ENCODE data around the gene IL1RAPL1.

IL1RAPL1 gene

DNA sequence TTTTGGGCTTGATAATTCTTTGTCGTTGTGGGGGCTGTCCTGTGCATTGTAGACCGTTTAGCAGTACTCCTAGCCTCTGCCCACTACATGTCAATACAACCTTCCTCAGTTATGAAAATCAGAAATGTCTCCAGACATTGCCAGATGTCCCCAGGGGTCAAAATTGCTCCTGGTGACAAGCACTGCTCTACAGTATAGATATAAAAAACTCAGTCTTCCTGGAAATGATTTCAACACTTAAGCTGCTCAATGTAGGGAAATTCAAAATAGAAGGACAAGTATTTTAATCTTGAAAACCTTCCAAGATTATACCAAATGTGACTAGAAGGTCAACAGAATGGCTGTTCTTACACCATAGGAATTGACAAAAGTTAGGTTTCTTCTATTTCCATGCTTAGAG lies 1339.4 kb downstream of the IL1RAPL1 start:
- TF ChIP-seq POLR2AphosphoS5 (IDR thresholded peaks at IDR 0.05; ENCODE audit: low read depth, low read length) = no peak
- TF ChIP-seq TAF1 (IDR thresholded peaks at IDR 0.05; ENCODE audit: borderline replicate concordance, insufficient read depth, low read length) = no peak
- TF ChIP-seq SIN3A (IDR thresholded peaks at IDR 0.05; ENCODE audit: borderline replicate concordance, insufficient read depth, low read length) = no peak
- TF ChIP-seq, protein P1, sequence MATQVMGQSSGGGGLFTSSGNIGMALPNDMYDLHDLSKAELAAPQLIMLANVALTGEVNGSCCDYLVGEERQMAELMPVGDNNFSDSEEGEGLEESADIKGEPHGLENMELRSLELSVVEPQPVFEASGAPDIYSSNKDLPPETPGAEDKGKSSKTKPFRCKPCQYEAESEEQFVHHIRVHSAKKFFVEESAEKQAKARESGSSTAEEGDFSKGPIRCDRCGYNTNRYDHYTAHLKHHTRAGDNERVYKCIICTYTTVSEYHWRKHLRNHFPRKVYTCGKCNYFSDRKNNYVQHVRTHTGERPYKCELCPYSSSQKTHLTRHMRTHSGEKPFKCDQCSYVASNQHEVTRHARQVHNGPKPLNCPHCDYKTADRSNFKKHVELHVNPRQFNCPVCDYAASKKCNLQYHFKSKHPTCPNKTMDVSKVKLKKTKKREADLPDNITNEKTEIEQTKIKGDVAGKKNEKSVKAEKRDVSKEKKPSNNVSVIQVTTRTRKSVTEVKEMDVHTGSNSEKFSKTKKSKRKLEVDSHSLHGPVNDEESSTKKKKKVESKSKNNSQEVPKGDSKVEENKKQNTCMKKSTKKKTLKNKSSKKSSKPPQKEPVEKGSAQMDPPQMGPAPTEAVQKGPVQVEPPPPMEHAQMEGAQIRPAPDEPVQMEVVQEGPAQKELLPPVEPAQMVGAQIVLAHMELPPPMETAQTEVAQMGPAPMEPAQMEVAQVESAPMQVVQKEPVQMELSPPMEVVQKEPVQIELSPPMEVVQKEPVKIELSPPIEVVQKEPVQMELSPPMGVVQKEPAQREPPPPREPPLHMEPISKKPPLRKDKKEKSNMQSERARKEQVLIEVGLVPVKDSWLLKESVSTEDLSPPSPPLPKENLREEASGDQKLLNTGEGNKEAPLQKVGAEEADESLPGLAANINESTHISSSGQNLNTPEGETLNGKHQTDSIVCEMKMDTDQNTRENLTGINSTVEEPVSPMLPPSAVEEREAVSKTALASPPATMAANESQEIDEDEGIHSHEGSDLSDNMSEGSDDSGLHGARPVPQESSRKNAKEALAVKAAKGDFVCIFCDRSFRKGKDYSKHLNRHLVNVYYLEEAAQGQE (IDR thresholded peaks at IDR 0.05; ENCODE audit: insufficient read depth in 1 of 2, low read depth in 2 of 2, low read length in 2 of 2) = no peak
- no peak for TF ChIP-seq FOXP2 (optimal IDR thresholded peaks at IDR 0.05; ENCODE audit: borderline replicate concordance, extremely low read depth, extremely low read length, insufficient read depth)

DNA sequence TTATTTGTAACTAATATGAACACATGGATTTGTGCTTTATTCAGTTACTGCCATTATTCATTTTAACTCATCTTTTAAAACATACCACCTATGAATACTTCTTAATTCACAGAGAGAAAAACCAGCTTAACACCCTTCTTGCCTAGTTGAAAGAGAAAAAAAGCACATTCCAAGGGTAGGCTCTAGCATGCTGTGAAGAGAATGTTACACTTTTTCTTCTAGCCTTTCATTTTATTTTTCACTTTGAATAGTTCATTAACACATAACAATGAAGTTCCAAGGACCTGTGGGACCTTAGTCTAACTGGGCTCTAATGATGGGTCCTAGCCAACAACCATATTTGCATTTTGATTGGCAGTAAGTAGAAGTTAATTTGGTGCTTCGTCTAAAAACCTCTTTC lies 1348.2 kb downstream of the IL1RAPL1 start:
- TF ChIP-seq TAF1 (IDR thresholded peaks at IDR 0.05; ENCODE audit: borderline replicate concordance, insufficient read depth, low read length) (no peak), FOXP2 (optimal IDR thresholded peaks at IDR 0.05; ENCODE audit: borderline replicate concordance, extremely low read depth, extremely low read length, insufficient read depth) (no peak), SIN3A (IDR thresholded peaks at IDR 0.05; ENCODE audit: borderline replicate concordance, insufficient read depth, low read length) (no peak), POLR2AphosphoS5 (IDR thresholded peaks at IDR 0.05; ENCODE audit: low read depth, low read length) (no peak)
- TF ChIP-seq, protein P1 (IDR thresholded peaks at IDR 0.05; ENCODE audit: insufficient read depth in 1 of 2, low read depth in 2 of 2, low read length in 2 of 2) = no peak

DNA sequence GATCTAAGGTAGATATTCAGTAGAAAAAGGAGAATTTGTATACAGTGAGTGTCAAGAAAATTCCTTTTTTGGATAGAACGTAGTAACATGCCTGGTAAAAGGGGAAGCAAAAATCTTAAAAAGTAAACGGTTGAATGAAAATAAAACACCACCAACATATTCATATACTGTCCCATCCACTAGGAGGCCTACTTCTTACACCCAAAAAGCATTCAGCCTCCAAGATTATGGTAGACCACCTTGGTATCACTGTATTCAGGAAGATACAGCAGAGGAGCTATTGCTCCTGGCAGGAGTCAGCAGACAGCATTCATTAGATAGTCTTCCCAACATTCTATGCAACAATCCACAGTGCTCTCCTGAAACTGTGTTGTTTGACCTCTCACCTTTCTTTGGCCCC lies 1353.5 kb downstream of the IL1RAPL1 start:
- TF ChIP-seq, protein P1 (IDR thresholded peaks at IDR 0.05; ENCODE audit: insufficient read depth in 1 of 2, low read depth in 2 of 2, low read length in 2 of 2) = no peak
- TF ChIP-seq TAF1 (IDR thresholded peaks at IDR 0.05; ENCODE audit: borderline replicate concordance, insufficient read depth, low read length) (no peak), SIN3A (IDR thresholded peaks at IDR 0.05; ENCODE audit: borderline replicate concordance, insufficient read depth, low read length) (no peak), FOXP2 (optimal IDR thresholded peaks at IDR 0.05; ENCODE audit: borderline replicate concordance, extremely low read depth, extremely low read length, insufficient read depth) (no peak)

DNA sequence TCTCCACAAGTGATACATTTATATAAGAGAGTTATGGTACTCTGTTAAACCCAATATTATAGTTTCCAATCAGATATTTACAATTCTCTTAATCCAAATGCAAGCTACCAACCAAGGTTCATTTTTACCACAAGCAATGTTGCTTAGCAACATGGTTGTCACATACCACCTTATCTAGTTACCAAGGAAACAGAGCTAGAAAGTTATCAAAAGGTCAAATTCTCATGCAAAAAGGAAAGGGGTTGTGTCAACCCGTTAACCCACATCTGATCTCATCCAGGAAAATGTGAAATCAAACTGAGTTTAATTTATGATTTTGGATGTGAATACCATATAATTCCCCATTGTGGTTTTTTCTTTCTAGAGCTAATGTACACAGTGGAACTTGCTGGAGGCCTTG lies 1354.0 kb downstream of the IL1RAPL1 start:
- TF ChIP-seq POLR2AphosphoS5 (IDR thresholded peaks at IDR 0.05; ENCODE audit: low read depth, low read length) (no peak), TAF1 (IDR thresholded peaks at IDR 0.05; ENCODE audit: borderline replicate concordance, insufficient read depth, low read length) (no peak), SIN3A (IDR thresholded peaks at IDR 0.05; ENCODE audit: borderline replicate concordance, insufficient read depth, low read length) (no peak), FOXP2 (optimal IDR thresholded peaks at IDR 0.05; ENCODE audit: borderline replicate concordance, extremely low read depth, extremely low read length, insufficient read depth) (no peak)
- TF ChIP-seq, protein P1 (IDR thresholded peaks at IDR 0.05; ENCODE audit: insufficient read depth in 1 of 2, low read depth in 2 of 2, low read length in 2 of 2) = no peak

DNA sequence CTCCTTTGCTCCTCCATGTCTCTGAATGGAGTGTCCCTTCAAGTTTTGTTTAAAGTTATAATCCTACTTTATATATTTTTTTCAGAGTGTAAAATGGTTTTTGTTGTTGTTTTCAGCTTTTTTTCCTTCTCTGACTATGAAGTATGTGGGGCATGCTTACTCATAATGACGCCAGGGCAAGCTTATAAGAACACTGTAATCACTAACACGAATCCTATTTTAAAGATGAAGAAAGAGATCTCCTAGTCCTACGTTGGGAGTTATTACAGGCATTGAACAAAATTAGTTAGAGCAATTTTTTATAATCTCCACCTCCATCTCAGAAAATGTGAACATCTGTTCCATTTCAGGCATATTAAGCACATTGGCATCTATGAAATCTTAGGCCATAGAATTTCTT lies 1360.0 kb downstream of the IL1RAPL1 start:
- TF ChIP-seq POLR2AphosphoS5 (IDR thresholded peaks at IDR 0.05; ENCODE audit: low read depth, low read length) = no peak
- no peak for TF ChIP-seq FOXP2 (optimal IDR thresholded peaks at IDR 0.05; ENCODE audit: borderline replicate concordance, extremely low read depth, extremely low read length, insufficient read depth)
- TF ChIP-seq TAF1 (IDR thresholded peaks at IDR 0.05; ENCODE audit: borderline replicate concordance, insufficient read depth, low read length) = no peak
- TF ChIP-seq, protein P1 (IDR thresholded peaks at IDR 0.05; ENCODE audit: insufficient read depth in 1 of 2, low read depth in 2 of 2, low read length in 2 of 2) = no peak
- TF ChIP-seq SIN3A (IDR thresholded peaks at IDR 0.05; ENCODE audit: borderline replicate concordance, insufficient read depth, low read length) = no peak

All from PFSK-1 (cell line).